ENCODE measurements around the gene SIRT2. TPM values are rescaled to one million over a fixed set of nuclear protein-coding genes. Genes with fewer than 3 reads are reported as not detected.

SIRT2 gene
- total RNA-seq, 1 experiment from 2014 or later: 15.4 TPM

DNA sequence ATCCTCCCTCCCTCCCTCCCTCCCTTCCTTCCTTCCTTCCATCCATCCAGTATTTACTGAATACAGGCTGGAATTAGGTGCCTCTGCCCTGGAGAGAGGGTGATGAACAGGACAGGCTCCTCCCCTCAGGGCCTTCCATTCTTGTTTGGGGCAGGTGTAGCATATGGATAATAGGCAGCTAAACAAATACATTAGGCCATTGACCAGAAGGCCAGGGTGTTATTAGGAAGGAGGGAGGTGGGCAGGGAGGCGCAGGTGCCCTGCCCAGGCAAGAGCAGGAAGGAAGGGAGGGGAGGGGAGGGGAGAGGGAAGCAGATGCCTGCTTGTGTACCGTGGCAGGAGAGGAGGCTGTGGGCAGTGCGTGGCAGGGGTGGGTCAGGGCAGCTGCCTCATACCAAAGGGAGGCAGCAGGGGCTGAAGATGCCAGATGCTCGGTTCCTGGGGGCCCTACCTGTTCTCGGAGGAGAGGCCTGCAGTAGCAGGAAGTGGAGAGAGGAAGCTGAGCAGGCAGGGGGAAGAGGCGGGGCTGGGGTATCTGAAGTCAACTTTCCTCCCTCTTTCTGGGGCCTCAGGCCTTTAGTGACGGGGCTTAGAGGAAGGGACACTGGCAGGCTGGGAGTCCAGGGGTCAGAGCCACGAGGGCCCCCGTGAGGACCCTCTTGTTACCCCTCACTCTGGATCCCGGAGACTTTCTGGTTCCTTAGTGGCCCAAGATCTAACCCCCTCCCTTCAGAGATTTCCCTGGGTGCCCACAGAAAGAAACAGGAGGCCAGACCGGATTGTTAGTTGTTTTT is 21.4 kb downstream of the SIRT2 start, which contains the start of gene RINL:
Gene RINL, minus strand, starts transcription at position 495 of the 794 bp plus-strand sequence. CDS start 1,533 bp downstream, outside the sequence.
- no peaks in the 10 kb centered on the region for H3K27me3 ChIP-seq (ENCODE audit: insufficient read depth, low read length)
- H3K79me2 ChIP-seq (ENCODE audit: insufficient read depth, low read length): no peaks in the 10 kb centered on the region
- TF ChIP-seq POLR2A (IDR thresholded peaks at IDR 0.05; ENCODE audit: borderline replicate concordance, extremely low read depth, insufficient read depth, insufficient read length): no peak
- peak; percentile 72 for TF ChIP-seq POLR2AphosphoS5 (IDR thresholded peaks at IDR 0.05; ENCODE audit: low read depth, low read length)
- TF ChIP-seq, protein P1, sequence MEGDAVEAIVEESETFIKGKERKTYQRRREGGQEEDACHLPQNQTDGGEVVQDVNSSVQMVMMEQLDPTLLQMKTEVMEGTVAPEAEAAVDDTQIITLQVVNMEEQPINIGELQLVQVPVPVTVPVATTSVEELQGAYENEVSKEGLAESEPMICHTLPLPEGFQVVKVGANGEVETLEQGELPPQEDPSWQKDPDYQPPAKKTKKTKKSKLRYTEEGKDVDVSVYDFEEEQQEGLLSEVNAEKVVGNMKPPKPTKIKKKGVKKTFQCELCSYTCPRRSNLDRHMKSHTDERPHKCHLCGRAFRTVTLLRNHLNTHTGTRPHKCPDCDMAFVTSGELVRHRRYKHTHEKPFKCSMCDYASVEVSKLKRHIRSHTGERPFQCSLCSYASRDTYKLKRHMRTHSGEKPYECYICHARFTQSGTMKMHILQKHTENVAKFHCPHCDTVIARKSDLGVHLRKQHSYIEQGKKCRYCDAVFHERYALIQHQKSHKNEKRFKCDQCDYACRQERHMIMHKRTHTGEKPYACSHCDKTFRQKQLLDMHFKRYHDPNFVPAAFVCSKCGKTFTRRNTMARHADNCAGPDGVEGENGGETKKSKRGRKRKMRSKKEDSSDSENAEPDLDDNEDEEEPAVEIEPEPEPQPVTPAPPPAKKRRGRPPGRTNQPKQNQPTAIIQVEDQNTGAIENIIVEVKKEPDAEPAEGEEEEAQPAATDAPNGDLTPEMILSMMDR (IDR thresholded peaks at IDR 0.05 in 2 of 3, conservative IDR thresholded peaks at IDR 0.05 in 1 of 3; ENCODE audit: borderline replicate concordance in 1 of 3, insufficient read depth in 1 of 3, low read depth in 2 of 3, low read length in 2 of 3): no peak
- TF ChIP-seq ZNF274 (IDR thresholded peaks at IDR 0.05; ENCODE audit: low read depth, low read length): no peak
- 0 out of 2 replicates have a peak, but pooled peaks have one; percentile 24 for TF ChIP-seq ZFX (IDR thresholded peaks at IDR 0.05)
- TF ChIP-seq JUND (IDR thresholded peaks at IDR 0.05): no peak
- ATAC-seq (peak; percentile 77), DNase-seq (ENCODE audit: low read depth, low spot score) (no peak)
- ChIA-PET RAD21 (ENCODE audit: low non-redundant PET in 1 of 2, low total read pairs in 2 of 2, uncharacterized antibody in 2 of 2, unreplicated experiment in 2 of 2) (no interaction called here), POLR2A (interaction anchor here (0.8 to 1.2 kb wide), 2 partner anchors 15 to 22 kb away, joined by 3 read pairs; partner anchors contain the start of gene NFKBIB), CTCF (interaction anchor here (4.5 kb wide), 1 partner anchor 9 kb away, joined by 28 read pairs; no protein-coding TSS in a partner anchor)
- no peaks in the 10 kb centered on the region for H3K9me3 ChIP-seq (ENCODE audit: control insufficient read depth in 1 of 2, insufficient read depth in 1 of 2, low read depth in 1 of 2, low read length in 2 of 2)
- H3K4me1 ChIP-seq (ENCODE audit: control insufficient read depth in 1 of 2, insufficient read depth in 2 of 2, low read length in 2 of 2): peaks cover 12 to 16% of the 10 kb centered on the region in 2 experiments; a peak in 3 of 4 replicates
- H3K9me2 ChIP-seq (ENCODE audit: insufficient read depth): no peaks in the 10 kb centered on the region
- H3K4me3 ChIP-seq (replicated peaks in 1 of 2; ENCODE audit: low read depth in 1 of 2, low read length in 2 of 2): peak within 1 kb of the TSS; percentile 53 to 65
- intact Hi-C loops (cut with micrococcal nuclease): no loop called here
- peak within 1 kb of the TSS; percentile 32 for H2AFZ ChIP-seq (ENCODE audit: low read depth, low read length, poor library complexity, severe bottlenecking)
- no peaks in the 10 kb centered on the region for H3K36me3 ChIP-seq (ENCODE audit: control insufficient read depth in 1 of 2, insufficient read depth in 2 of 2, low read length in 2 of 2)
- no peaks in the 10 kb centered on the region for H4K20me1 ChIP-seq (ENCODE audit: insufficient read depth)
- peak within 1 kb of the TSS; percentile 88 for H3K4me2 ChIP-seq (ENCODE audit: low read length)
- BruUV-seq (replicated peaks): TSS peak; percentile 43
- H3K27ac ChIP-seq (ENCODE audit: low read depth, low read length): peak within 1 kb of the TSS; percentile 77
- H3K9ac ChIP-seq (ENCODE audit: low read length): peak within 1 kb of the TSS; percentile 62

Measured in HCT116 (cell line).